DOHH2 (cell line): Measurements from ENCODE around the gene ERBB2.

Experiments used
- EZH2phosphoT487 ChIP-seq: fragments of 200-600 bp; sonication (generic); IDR thresholded peaks from 2 replicates; pipeline ENCODE4 v1.6.1; 2017; ENCODE audit warnings: borderline replicate concordance, mild to moderate bottlenecking, antibody characterized with exemption, low read length, moderate library complexity, mixed read lengths
- TF ChIP-seq, protein P1 (sequence below): fragments of 200-600 bp; sonication (generic); IDR thresholded peaks from one replicate; pipeline ENCODE4 v1.5.1; 2014; ENCODE audit warnings: antibody characterized with exemption, mild to moderate bottlenecking, low read depth, low read length; ENCODE audit not compliant: poor library complexity, severe bottlenecking

DNA sequence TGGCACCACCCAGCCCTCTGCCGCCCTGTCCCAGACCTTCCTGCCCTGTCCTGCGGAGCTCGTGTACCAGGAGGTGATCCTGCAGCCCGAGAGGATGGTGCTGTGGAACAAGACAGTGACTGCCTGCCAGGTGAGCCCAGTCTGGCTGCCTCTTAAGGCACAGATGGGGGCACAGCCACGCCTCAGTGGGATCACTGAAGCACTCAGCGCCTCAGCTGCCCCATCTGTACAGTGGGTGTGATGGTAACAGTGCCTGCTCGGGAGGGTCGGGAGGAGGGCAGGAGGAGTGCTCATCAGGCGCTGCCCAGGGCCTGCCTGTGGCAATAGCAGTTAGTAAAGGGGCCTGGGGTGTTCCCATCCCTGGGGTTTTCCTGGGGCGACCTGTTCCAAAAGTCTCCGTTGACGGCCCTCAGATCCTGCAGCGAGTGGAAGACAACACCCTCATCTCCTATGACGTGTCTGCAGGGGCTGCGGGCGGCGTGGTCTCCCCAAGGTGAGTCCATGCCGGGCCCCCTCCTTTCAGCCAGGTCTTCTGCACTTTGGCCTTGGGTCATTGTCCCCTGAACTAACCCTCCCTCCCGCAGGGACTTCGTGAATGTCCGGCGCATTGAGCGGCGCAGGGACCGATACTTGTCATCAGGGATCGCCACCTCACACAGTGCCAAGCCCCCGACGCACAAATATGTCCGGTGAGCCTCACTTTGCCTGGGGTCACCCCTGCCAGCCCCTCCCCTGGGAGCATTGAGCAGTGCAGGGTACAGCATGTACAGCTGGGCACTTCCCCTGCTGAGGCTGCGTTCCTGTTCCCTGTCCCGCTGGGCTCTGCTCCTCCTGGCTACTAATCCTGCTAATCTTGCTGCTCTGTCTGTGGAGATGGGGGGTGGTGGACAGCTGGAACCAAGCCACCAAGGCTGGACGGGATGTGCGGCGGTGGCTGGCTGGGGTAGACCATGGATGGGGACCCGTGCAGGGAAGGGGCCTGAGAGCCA, 39.2 kb upstream of the ERBB2 start:
- TF ChIP-seq, protein P1, sequence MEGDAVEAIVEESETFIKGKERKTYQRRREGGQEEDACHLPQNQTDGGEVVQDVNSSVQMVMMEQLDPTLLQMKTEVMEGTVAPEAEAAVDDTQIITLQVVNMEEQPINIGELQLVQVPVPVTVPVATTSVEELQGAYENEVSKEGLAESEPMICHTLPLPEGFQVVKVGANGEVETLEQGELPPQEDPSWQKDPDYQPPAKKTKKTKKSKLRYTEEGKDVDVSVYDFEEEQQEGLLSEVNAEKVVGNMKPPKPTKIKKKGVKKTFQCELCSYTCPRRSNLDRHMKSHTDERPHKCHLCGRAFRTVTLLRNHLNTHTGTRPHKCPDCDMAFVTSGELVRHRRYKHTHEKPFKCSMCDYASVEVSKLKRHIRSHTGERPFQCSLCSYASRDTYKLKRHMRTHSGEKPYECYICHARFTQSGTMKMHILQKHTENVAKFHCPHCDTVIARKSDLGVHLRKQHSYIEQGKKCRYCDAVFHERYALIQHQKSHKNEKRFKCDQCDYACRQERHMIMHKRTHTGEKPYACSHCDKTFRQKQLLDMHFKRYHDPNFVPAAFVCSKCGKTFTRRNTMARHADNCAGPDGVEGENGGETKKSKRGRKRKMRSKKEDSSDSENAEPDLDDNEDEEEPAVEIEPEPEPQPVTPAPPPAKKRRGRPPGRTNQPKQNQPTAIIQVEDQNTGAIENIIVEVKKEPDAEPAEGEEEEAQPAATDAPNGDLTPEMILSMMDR: no peak
- no peak for TF ChIP-seq EZH2phosphoT487
